Endothelial cell (in vitro differentiated cells): ENCODE results near the gene PSMG2. TPM values are rescaled to one million over a fixed set of nuclear protein-coding genes. Genes with fewer than 3 reads are reported as not detected.

ENCODE experiments used
- DNase-seq: peaks from one replicate; pipeline ENCODE4 v3.0.0; 2021; ENCODE audit warnings: low spot score
- H3K27ac Mint-ChIP-seq: one replicate; pipeline ENCODE4 v1.8.0; 2021; ENCODE audit warnings: mixed read lengths, inconsistent platforms; ENCODE audit not compliant: unreplicated experiment
- H3K27me3 Mint-ChIP-seq: one replicate; pipeline ENCODE4 v1.8.0; 2021; ENCODE audit warnings: mild to moderate bottlenecking, moderate library complexity, mixed read lengths, inconsistent platforms; ENCODE audit not compliant: unreplicated experiment
- H3K36me3 Mint-ChIP-seq: one replicate; pipeline ENCODE4 v1.8.0; 2021; ENCODE audit warnings: mild to moderate bottlenecking, low read depth, mixed read lengths, inconsistent platforms; ENCODE audit not compliant: unreplicated experiment
- H3K4me1 Mint-ChIP-seq: one replicate; pipeline ENCODE4 v1.8.0; 2021; ENCODE audit warnings: mild to moderate bottlenecking, mixed read lengths, inconsistent platforms; ENCODE audit not compliant: unreplicated experiment
- H3K4me3 Mint-ChIP-seq: one replicate; pipeline ENCODE4 v1.8.0; 2021; ENCODE audit warnings: mild to moderate bottlenecking, mixed read lengths, inconsistent platforms; ENCODE audit not compliant: unreplicated experiment
- H3K9me3 Mint-ChIP-seq: one replicate; pipeline ENCODE4 v1.8.0; 2021; ENCODE audit warnings: mixed read lengths, inconsistent platforms; ENCODE audit not compliant: unreplicated experiment
- CTCF ChIP-seq: fragments of 200-600 bp; sonication (generic); IDR thresholded peaks from one replicate; pipeline ENCODE4 v1.5.0; 2021; ENCODE audit warnings: antibody characterized with exemption; ENCODE audit not compliant: unreplicated experiment
- total RNA-seq: library from RNA; stranded (reverse); fragmentation: NEBNext Ultra II Directional; extraction: Animal tissue kit (Norgen Biotek cat#: 25700); gene quantifications from one replicate; pipeline ENCODE4 v1.2.1, GENCODE V29; 2021; ENCODE audit not compliant: unreplicated experiment

PSMG2 gene
- total RNA-seq, 1 donor from 2014 or later, result 70.4 TPM

- H3K27me3 Mint-ChIP-seq, result peaks cover 10% of the 10 kb centered on the region
- no peak for DNase-seq
- H3K4me1 Mint-ChIP-seq, result no peaks in the 10 kb centered on the region
- H3K36me3 Mint-ChIP-seq, result no peaks in the 10 kb centered on the region
- no peak overlapping the region for H3K4me3 Mint-ChIP-seq
- no peaks in the 10 kb centered on the region for H3K9me3 Mint-ChIP-seq
- no peak overlapping the region for H3K27ac Mint-ChIP-seq
- no peak for TF ChIP-seq CTCF
Measured at GRCh38 chr18:12773369-12773768, 70.5 kb downstream of the PSMG2 start.

GRCh38 chr18:12774982-12775381 lies 72.1 kb downstream of the PSMG2 start:
- H3K27ac Mint-ChIP-seq, result no peak overlapping the region
- no peaks in the 10 kb centered on the region for H3K9me3 Mint-ChIP-seq
- no peak for TF ChIP-seq CTCF
- no peaks in the 10 kb centered on the region for H3K4me1 Mint-ChIP-seq
- no peak for DNase-seq
- H3K4me3 Mint-ChIP-seq, result no peak overlapping the region
- H3K27me3 Mint-ChIP-seq, result peaks cover 16% of the 10 kb centered on the region
- H3K36me3 Mint-ChIP-seq, result no peaks in the 10 kb centered on the region

Other genes with a start within 250 kb of the PSMG2 start
- 31.3 TPM for gene SPIRE1, start 44.9 kb upstream of the PSMG2 start, total RNA-seq
- gene CEP76, start 319 bp upstream of the PSMG2 start, total RNA-seq, result 9.3 TPM
- gene PTPN2, start 181.2 kb downstream of the PSMG2 start, total RNA-seq, result 23.9 TPM
- 35.1 TPM for gene SEH1L, start 245.0 kb downstream of the PSMG2 start, total RNA-seq